Measurements from ENCODE around the gene KIF1A.

KIF1A gene

GRCh38 chr2:240806459-240806858 is 13.6 kb downstream of the KIF1A start:
- no peak for TF ChIP-seq POLR2AphosphoS5 (IDR thresholded peaks at IDR 0.05; ENCODE audit: low read depth, low read length)
- DNase-seq (ENCODE audit: insufficient read length): no peak
- no peak for FAIRE-seq

DNA sequence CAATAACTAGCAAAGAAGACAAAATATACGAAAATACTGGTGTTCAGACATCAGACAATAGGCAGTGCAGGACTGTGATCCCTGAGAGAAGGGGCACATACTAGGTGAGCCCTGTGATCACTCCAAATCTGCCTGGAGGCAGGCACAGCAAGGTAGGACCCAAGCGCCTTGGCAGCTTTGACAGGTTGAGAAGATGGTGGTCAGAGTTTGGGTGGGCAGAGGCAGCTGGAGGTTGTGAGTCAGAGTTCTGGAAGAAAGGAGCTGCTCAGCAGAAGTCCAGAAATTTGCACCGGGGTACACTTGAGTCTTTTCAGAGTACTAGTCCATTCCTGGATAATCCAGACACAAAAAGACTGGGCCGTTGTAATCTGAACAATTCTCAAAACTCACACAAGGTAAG is 14.0 kb downstream of the KIF1A start:
- TF ChIP-seq POLR2A (IDR thresholded peaks at IDR 0.05; ENCODE audit: low read depth, low read length) (no peak), TAF1 (IDR thresholded peaks at IDR 0.05; ENCODE audit: borderline replicate concordance, low read depth, low read length) (no peak), POLR2AphosphoS5 (IDR thresholded peaks at IDR 0.05; ENCODE audit: low read depth, low read length) (no peak)
- no peak for FAIRE-seq

DNA sequence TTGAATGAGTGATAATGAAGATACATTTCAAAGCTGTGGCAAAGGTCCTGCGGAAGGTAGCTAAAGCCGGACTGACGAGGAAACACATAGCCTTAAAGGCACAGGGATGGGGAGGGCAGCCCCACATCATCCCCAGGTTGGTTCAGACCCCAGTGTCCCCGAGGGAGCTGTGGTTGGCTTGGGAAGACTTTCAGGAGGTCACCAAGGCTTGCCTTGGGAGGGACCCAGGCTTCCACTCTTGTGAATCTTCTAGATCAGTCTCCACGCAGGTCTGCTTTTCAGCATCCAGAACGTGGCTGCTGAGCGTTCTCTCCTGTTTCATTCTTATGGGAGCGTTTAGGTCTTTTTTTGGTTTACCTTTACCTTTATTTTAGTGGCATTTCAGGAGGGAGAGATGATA is 16.8 kb downstream of the KIF1A start:
- DNase-seq (ENCODE audit: insufficient read length) (no peak), FAIRE-seq (no peak)
- TF ChIP-seq POLR2A (IDR thresholded peaks at IDR 0.05; ENCODE audit: low read depth, low read length): no peak
- no peak for TF ChIP-seq TAF1 (IDR thresholded peaks at IDR 0.05; ENCODE audit: borderline replicate concordance, low read depth, low read length)
- TF ChIP-seq POLR2AphosphoS5 (IDR thresholded peaks at IDR 0.05; ENCODE audit: low read depth, low read length): no peak

More for the DNA sequence above, 14.0 kb downstream of the KIF1A start:
- no peak for DNase-seq (ENCODE audit: insufficient read length)

- DNase-seq (ENCODE audit: insufficient read length) (no peak), FAIRE-seq (no peak)
- no peak for TF ChIP-seq POLR2AphosphoS5 (IDR thresholded peaks at IDR 0.05; ENCODE audit: low read depth, low read length)
- no peak for TF ChIP-seq TAF1 (IDR thresholded peaks at IDR 0.05; ENCODE audit: borderline replicate concordance, low read depth, low read length)
- no peak for TF ChIP-seq POLR2A (IDR thresholded peaks at IDR 0.05; ENCODE audit: low read depth, low read length)
Observed at GRCh38 chr2:240799033-240799820, 20.8 kb downstream of the KIF1A start.

- DNase-seq (ENCODE audit: insufficient read length) (no peak), FAIRE-seq (no peak)
- TF ChIP-seq POLR2A (IDR thresholded peaks at IDR 0.05; ENCODE audit: low read depth, low read length): no peak
- TF ChIP-seq POLR2AphosphoS5 (IDR thresholded peaks at IDR 0.05; ENCODE audit: low read depth, low read length): no peak
- TF ChIP-seq TAF1 (IDR thresholded peaks at IDR 0.05; ENCODE audit: borderline replicate concordance, low read depth, low read length): no peak
Observed at GRCh38 chr2:240798327-240798905, 21.6 kb downstream of the KIF1A start.

DNA sequence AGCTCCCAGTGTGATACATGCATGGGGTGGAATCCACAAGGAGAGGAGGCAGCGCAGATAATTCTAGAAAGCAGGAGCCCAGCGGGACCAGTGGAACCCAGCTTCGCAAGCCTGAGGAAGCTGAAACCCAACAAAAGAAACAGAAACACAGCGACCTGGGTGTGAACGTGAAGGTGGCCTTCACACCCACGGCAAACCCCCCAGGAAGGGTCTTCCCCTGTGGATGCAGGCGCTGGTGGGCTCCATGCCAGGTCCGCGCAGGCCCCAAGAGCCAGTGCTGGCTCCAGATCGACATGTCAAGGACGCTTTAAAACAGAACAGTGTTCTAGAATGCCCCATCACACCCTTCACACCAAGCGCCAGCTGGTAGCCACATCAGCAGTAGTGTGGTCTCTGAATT is 22.1 kb downstream of the KIF1A start:
- FAIRE-seq: no peak
- no peak for DNase-seq (ENCODE audit: insufficient read length)
- TF ChIP-seq POLR2A (IDR thresholded peaks at IDR 0.05; ENCODE audit: low read depth, low read length): no peak
- TF ChIP-seq TAF1 (IDR thresholded peaks at IDR 0.05; ENCODE audit: borderline replicate concordance, low read depth, low read length): no peak
- TF ChIP-seq POLR2AphosphoS5 (IDR thresholded peaks at IDR 0.05; ENCODE audit: low read depth, low read length): no peak

GRCh38 chr2:240797500-240797895 is 22.5 kb downstream of the KIF1A start:
- DNase-seq (ENCODE audit: insufficient read length) (no peak), FAIRE-seq (no peak)
- TF ChIP-seq POLR2A (IDR thresholded peaks at IDR 0.05; ENCODE audit: low read depth, low read length) (no peak), TAF1 (IDR thresholded peaks at IDR 0.05; ENCODE audit: borderline replicate concordance, low read depth, low read length) (no peak), POLR2AphosphoS5 (IDR thresholded peaks at IDR 0.05; ENCODE audit: low read depth, low read length) (no peak)

DNA sequence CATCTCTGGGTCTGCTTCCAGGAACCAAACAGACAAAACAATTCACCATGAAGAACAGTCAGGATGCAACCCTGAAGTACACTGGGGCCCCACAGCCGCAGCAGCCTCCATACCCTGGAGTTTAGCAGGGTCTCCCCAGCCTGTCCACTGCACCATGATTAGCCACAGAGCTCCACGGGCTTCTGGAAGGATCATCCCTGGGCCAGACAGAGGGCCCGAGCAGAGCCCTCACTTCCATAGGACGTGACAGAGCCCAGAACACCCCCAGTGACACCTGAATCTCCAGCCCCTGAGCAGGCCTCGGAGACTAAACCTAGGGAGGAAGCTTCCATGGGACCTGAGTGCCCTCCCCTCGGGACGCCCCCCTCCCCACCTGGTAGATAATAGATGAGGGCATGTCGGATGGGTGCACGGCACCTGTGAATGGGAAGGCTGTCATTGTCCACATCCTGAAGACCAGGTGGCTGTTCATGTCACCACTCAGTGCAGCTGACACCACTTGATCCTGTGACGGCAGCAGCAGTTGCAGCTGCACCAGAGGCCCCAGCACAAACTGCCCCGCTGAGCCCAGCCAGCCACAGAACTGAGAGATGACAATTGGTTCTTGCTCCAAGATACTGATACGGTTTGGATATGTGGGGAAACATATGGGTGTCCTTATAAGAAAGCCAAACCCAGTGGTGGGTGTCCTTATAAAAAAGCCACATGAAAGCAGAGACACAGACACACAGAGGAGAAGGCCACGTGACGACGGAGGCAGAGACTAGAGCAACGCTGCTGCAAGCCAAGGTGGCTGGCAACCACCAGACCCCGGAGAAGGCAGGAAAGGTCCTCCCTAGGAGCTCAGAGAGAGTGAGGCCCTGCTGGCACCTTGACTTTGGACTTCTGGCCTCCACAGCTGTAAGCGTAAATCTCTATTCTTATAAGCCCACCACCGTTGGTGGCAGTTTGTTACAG is 23.2 kb downstream of the KIF1A start:
- TF ChIP-seq TAF1 (IDR thresholded peaks at IDR 0.05; ENCODE audit: borderline replicate concordance, low read depth, low read length): no peak
- no peak for TF ChIP-seq POLR2AphosphoS5 (IDR thresholded peaks at IDR 0.05; ENCODE audit: low read depth, low read length)
- no peak for TF ChIP-seq POLR2A (IDR thresholded peaks at IDR 0.05; ENCODE audit: low read depth, low read length)
- FAIRE-seq (no peak), DNase-seq (ENCODE audit: insufficient read length) (no peak)

DNA sequence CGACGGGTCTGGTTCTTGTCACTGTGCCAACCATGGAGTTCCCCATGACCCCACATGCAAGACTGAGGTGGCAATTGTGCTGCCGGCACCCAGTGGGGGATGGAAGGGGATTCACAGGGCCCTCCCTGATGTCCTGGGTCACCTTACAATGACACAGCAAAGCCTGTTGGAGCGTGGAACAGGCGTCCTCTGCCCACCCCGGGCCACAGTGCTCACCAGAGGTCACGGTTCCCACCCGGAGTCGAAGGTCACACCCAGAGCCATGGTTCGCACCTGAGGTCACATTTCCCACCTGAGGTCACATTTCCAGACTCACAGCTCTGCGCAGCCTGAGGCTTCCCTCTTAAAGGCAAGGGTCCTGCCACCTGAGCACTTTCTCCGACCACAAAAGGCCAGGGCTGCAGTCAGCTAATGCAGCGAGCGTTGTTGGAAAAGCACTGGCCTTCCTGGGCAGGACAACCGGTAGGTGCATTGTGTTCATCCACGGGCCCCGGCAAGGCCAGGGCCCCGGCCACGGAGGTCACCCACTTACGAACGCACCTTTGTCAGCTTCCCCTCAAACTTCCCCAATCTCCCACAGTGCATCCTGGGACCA is 24.0 kb downstream of the KIF1A start:
- DNase-seq (ENCODE audit: insufficient read length): no peak
- TF ChIP-seq TAF1 (IDR thresholded peaks at IDR 0.05; ENCODE audit: borderline replicate concordance, low read depth, low read length): no peak
- no peak for TF ChIP-seq POLR2AphosphoS5 (IDR thresholded peaks at IDR 0.05; ENCODE audit: low read depth, low read length)
- TF ChIP-seq POLR2A (IDR thresholded peaks at IDR 0.05; ENCODE audit: low read depth, low read length): no peak
- no peak for FAIRE-seq

- no peak for TF ChIP-seq POLR2A (IDR thresholded peaks at IDR 0.05; ENCODE audit: low read depth, low read length)
- no peak for TF ChIP-seq TAF1 (IDR thresholded peaks at IDR 0.05; ENCODE audit: borderline replicate concordance, low read depth, low read length)
- no peak for TF ChIP-seq POLR2AphosphoS5 (IDR thresholded peaks at IDR 0.05; ENCODE audit: low read depth, low read length)
- FAIRE-seq (no peak), DNase-seq (ENCODE audit: insufficient read length) (no peak)
Observed at GRCh38 chr2:240795454-240795853, 24.6 kb downstream of the KIF1A start.

- DNase-seq (ENCODE audit: insufficient read length): no peak
- FAIRE-seq: no peak
- no peak for TF ChIP-seq POLR2A (IDR thresholded peaks at IDR 0.05; ENCODE audit: low read depth, low read length)
- no peak for TF ChIP-seq POLR2AphosphoS5 (IDR thresholded peaks at IDR 0.05; ENCODE audit: low read depth, low read length)
- TF ChIP-seq TAF1 (IDR thresholded peaks at IDR 0.05; ENCODE audit: borderline replicate concordance, low read depth, low read length): no peak
Observed at GRCh38 chr2:240794178-240794721, 25.8 kb downstream of the KIF1A start.
